ENCODE results near the gene SLC22A16.

GRCh38 chr6:110390404-110390803 lies 86.0 kb downstream of the SLC22A16 start:
- no peak for TF ChIP-seq CTCF (IDR thresholded peaks at IDR 0.05; ENCODE audit: insufficient read depth, low read length, poor library complexity, severe bottlenecking)
- TF ChIP-seq EZH2phosphoT487 (conservative IDR thresholded peaks at IDR 0.05; ENCODE audit: low read length) = no peak

Measured in SU-DHL-6 (cell line).